ENCODE data around the gene STX18. TPM values are rescaled to one million over a fixed set of nuclear protein-coding genes. Genes with fewer than 3 reads are reported as not detected.

Gene STX18
- total and polyA plus RNA-seq, 2 donors (not counting 3 experiments of a cell fraction or from before 2014, with no cell fraction given) = 30.7 to 31.2 TPM

DNA sequence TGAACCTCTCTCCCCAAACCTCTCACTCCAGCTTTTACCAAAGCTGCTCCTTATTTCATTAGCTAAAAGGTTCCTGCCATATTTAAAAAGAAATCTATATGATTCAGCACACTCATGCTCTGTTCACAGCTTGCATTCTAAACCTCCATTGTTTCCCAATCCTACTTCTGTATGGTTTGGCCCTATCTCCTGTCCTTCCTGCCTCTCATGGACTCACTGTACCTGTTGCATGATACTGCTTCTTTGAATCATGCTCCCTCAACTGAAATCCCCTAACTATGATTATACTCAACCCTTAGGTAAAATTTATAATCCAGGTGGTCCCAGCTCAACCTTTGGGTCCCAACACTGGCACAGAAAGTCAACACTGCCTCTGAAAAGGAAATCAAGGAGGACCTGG is 6.3 kb downstream of the STX18 start:
- no peak overlapping the region for H3K9ac ChIP-seq (replicated peaks; ENCODE audit: extremely low read depth, insufficient read depth, low read length)
- no peaks in the 10 kb centered on the region for H3K27me3 ChIP-seq (ENCODE audit: control insufficient read depth in 2 of 2, insufficient read depth in 2 of 2, low read length in 2 of 2)
- intact Hi-C loops (cut with micrococcal nuclease) = no loop called here
- H3K4me2 ChIP-seq (ENCODE audit: insufficient read depth, low read length) = no peak overlapping the region
- TF ChIP-seq MAX (IDR thresholded peaks at IDR 0.05; ENCODE audit: insufficient read depth, insufficient read length) (no peak), FOS (IDR thresholded peaks at IDR 0.05; ENCODE audit: borderline replicate concordance, insufficient read depth, low read length) (no peak), EZH2 (IDR thresholded peaks at IDR 0.05; ENCODE audit: borderline replicate concordance, low read depth, low read length, severe bottlenecking) (no peak), JUN (IDR thresholded peaks at IDR 0.05; ENCODE audit: borderline replicate concordance, insufficient read depth, insufficient read length, low read depth) (no peak), POLR2AphosphoS5 (IDR thresholded peaks at IDR 0.05; ENCODE audit: insufficient read depth, low read depth, low read length) (no peak), POLR2A (IDR thresholded peaks at IDR 0.05; ENCODE audit: low read depth, low read length) (no peak), CTCF (IDR thresholded peaks at IDR 0.05; ENCODE audit: extremely low read depth in 1 of 2, insufficient read depth in 1 of 2, low read depth in 1 of 2, low read length in 2 of 2) (no peak), MYC (IDR thresholded peaks at IDR 0.05; ENCODE audit: low read depth, low read length) (no peak), GATA2 (IDR thresholded peaks at IDR 0.05; ENCODE audit: insufficient read depth, insufficient read length, low read depth, low read length) (no peak)
- H3K36me3 ChIP-seq (ENCODE audit: control insufficient read depth in 2 of 2, extremely low read depth in 1 of 2, insufficient read depth in 2 of 2, low read length in 2 of 2) = no peaks in the 10 kb centered on the region
- no peak overlapping the region for H2AFZ ChIP-seq (ENCODE audit: low read depth, low read length)
- H3K4me3 ChIP-seq (replicated peaks in 1 of 3; ENCODE audit: insufficient read depth in 1 of 3, low read depth in 1 of 3, low read length in 3 of 3) = no peak overlapping the region
- BruUV-seq (replicated peaks) = no TSS peak
- ChIA-PET CTCF (interaction anchor here (1.1 to 6.6 kb wide), 3 partner anchors 11 to 27 kb away, joined by 4 to 41 read pairs (median 4); no protein-coding TSS in a partner anchor), POLR2A (no interaction called here)
- peaks cover 70% of the 10 kb centered on the region for H3K79me2 ChIP-seq (ENCODE audit: control insufficient read depth, insufficient read depth, low read length)
- H4K20me1 ChIP-seq (replicated peaks; ENCODE audit: control insufficient read depth, extremely low read depth, insufficient read depth, low read length) = no peaks in the 10 kb centered on the region
- no peaks in the 10 kb centered on the region for H3K9me1 ChIP-seq (replicated peaks; ENCODE audit: control insufficient read depth, extremely low read depth, insufficient read depth, low read length)
- no peak overlapping the region for H3K27ac ChIP-seq (ENCODE audit: insufficient read depth, low read depth, low read length)
- no peak for FAIRE-seq
- peaks cover 3% of the 10 kb centered on the region for H3K4me1 ChIP-seq (ENCODE audit: control insufficient read depth, extremely low read depth, insufficient read depth, low read length)
- no peaks in the 10 kb centered on the region for H3K9me3 ChIP-seq (replicated peaks; ENCODE audit: control insufficient read depth, insufficient read depth, low read length)
- dilution Hi-C loops (cut with MboI; ENCODE audit: extremely low pct_ligation_motif_present, low sequenced_read_pairs) = no loop called here
- no peak for DNase-seq (ENCODE audit: low read depth, low spot score)
